NCI-H69 (cell line): ENCODE measurements around the gene CYGB.

Source experiments
- DNase-seq: peaks from one replicate; lab custom pipeline; 2025; lab: John Stamatoyannopoulos, UW

The CYGB gene

DNA sequence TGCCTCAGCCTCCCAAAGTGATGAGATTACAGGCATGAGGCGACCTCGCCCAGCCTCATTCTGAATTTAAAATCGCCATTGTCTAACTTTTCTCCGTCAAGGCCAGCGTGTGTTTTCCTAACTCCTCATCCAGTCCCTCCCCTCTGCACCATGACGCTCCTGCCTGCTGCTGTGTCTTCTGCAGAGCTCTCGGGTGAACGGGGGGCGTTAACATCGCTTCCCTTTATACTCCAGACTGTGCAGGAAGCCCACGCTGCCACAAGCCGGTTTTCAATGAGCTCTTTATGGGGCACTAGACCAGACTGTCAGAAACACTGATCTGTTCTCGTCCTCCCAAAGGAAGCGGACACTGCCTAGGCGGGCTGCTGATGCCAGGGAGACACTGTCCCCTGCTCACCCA is 56.9 kb downstream of the CYGB start:
- DNase-seq: no peak

DNA sequence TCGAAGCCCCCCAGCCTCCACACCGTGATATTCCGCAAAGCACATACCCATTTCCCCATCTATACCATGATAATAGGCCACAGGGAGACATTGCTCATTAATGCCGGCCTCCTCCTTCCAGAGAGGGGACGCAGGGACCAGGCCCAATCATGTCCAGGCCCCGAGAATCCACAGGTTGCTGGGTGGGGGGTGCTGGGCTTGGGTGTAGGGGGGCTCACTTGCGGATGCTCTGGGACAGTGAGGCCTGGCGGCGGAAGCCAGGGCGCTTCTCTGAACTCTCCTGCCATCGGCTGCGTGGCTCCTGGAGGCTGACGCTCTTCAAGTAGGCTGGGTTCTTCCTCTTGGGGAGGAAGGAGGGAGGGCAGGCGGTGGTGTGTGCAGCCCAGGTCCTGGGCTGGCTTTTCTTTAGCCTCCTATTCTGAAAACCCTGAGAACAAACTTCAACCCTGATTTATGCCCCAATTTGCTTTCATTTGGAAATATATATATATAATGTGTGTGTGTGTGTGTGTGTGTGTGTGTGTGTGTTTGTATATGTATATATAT is 57.9 kb downstream of the CYGB start:
- no peak for DNase-seq

DNA sequence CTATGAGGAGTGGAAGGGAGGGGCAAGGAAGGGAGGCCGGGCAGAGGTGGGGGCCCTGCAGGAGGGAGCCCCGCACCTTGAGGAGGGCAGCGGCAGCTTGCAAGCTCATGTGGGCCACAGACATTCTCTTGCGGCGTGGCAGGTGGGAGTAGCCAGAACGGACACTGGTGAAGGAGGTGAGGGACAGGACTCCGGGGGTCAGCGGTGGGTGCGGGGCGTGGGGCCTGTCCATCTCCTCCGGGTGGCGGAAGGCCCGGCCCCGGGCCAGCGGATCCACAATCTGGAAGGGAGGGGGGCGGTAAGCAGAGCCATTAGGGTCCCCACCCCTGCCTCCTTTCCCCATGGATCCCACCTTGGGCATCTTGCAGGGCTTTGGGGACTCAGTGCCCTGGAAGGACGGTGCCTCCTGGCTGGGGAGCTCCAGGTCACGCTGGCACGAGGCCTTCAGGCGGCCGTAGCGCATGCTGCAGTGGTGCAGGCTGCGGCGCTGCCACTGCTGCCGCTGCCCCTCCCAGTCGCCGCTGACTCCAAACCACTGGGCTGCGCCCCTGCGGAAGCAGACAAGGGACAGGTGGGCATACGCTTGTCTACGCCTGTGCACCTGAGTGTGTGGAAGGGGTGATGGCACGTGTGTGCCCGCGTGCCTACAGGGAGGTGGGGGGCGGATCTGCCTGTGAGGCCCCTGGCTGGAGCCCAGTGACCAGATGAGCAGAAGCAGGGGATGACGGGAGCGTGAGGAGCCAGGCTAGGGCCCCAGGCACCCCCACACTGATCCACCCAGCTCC is 58.6 kb downstream of the CYGB start:
- no peak for DNase-seq

DNA sequence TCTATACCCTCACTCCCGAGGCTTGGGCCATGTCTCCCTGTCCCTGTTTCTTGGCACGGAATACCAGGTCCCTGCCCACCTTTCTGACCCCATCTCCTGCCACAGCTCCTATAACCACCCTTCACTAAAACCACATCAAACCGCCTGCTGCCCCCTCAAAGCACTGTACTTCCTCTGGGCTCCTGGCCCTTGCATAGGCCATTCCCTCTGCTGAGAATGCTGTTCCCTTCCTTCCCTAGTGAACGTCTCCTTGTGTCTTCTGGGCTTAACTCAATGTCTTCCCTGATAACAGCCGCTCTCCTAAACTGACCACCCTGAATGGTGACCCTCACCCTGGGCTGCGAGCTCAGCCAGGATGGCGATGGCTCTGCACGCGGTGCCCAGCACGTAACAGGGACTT is 59.4 kb downstream of the CYGB start:
- DNase-seq: no peak

DNA sequence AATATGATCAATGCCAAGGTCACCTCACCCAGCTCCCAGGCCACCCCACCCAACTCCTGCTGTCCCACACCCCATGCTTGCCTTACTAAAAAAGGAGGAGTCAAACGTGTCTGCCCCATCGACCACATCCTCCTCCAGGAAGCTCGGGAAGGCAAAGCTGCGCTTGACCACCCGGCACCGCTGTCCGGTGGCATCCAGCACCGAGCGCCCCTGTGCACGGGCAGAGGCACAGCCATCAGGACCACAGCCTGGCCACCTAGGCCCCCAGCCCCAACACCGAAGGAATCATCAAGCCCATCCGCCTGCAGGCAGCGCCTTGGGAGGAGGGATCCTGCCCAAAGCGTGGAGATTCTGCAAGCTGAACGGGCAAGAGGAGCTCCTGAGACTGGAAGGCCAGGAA is 59.9 kb downstream of the CYGB start:
- no peak for DNase-seq
